ENCODE measurements around the gene C1QTNF1. TPM values are rescaled to one million over a fixed set of nuclear protein-coding genes. Genes with fewer than 3 reads are reported as not detected.
A peak's percentile ranks its signal among the peaks of the same experiment; 100 is the strongest.

The C1QTNF1 gene
- total and polyA plus RNA-seq, 7 donors = 10.5 to 22.8 (median 16.9) TPM

- intact Hi-C loops (cut with DNase I) = loop anchor here in 1 of 2 donors (1.0 to 5.0 kb wide), 2 partner anchors 22 to 327 kb away; no protein-coding TSS in a partner anchor
- Histone ChIP-seq H3K36me3 (ENCODE audit: insufficient read depth in 1 of 2, low read depth in 1 of 2) (no peaks in the 10 kb centered on the region), H3K9me3 (no peaks in the 10 kb centered on the region), H3K27me3 (ENCODE audit: insufficient read depth in 3 of 3, low read length in 2 of 3) (no peaks in the 10 kb centered on the region), H3K4me3 (no peak overlapping the region), H3K4me1 (no peaks in the 10 kb centered on the region), H3K27ac (no peak overlapping the region)
- WGBS, 3 donors = 45 to 50% (median 45%) methylated on average over 10 of the region's 10 CpGs
- TF ChIP-seq, protein P1, sequence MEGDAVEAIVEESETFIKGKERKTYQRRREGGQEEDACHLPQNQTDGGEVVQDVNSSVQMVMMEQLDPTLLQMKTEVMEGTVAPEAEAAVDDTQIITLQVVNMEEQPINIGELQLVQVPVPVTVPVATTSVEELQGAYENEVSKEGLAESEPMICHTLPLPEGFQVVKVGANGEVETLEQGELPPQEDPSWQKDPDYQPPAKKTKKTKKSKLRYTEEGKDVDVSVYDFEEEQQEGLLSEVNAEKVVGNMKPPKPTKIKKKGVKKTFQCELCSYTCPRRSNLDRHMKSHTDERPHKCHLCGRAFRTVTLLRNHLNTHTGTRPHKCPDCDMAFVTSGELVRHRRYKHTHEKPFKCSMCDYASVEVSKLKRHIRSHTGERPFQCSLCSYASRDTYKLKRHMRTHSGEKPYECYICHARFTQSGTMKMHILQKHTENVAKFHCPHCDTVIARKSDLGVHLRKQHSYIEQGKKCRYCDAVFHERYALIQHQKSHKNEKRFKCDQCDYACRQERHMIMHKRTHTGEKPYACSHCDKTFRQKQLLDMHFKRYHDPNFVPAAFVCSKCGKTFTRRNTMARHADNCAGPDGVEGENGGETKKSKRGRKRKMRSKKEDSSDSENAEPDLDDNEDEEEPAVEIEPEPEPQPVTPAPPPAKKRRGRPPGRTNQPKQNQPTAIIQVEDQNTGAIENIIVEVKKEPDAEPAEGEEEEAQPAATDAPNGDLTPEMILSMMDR (IDR thresholded peaks at IDR 0.05) = peak; percentile 73
- ATAC-seq (peak; percentile 60 to 86 (median 74)), DNase-seq (no peak)
Measured at GRCh38 chr17:79065105-79065670, 41.2 kb downstream of the C1QTNF1 start.

GRCh38 chr17:79066963-79067362, 43.0 kb downstream of the C1QTNF1 start:
- no peak for ATAC-seq
- no peak for DNase-seq
- Histone ChIP-seq H3K27ac (no peak overlapping the region), H3K36me3 (ENCODE audit: insufficient read depth in 1 of 2, low read depth in 1 of 2) (no peaks in the 10 kb centered on the region), H3K27me3 (ENCODE audit: insufficient read depth in 3 of 3, low read length in 2 of 3) (no peaks in the 10 kb centered on the region), H3K4me1 (no peaks in the 10 kb centered on the region), H3K9me3 (no peaks in the 10 kb centered on the region), H3K4me3 (no peak overlapping the region)
- intact Hi-C loops (cut with DNase I) = loop anchor here in 1 of 2 donors (5.0 kb wide), 1 partner anchor 325 kb away; no protein-coding TSS in a partner anchor
- TF ChIP-seq, protein P1 (IDR thresholded peaks at IDR 0.05) = no peak
- WGBS, 3 donors = 87 to 92% (median 87%) methylated on average over 6 of the region's 6 CpGs

DNA sequence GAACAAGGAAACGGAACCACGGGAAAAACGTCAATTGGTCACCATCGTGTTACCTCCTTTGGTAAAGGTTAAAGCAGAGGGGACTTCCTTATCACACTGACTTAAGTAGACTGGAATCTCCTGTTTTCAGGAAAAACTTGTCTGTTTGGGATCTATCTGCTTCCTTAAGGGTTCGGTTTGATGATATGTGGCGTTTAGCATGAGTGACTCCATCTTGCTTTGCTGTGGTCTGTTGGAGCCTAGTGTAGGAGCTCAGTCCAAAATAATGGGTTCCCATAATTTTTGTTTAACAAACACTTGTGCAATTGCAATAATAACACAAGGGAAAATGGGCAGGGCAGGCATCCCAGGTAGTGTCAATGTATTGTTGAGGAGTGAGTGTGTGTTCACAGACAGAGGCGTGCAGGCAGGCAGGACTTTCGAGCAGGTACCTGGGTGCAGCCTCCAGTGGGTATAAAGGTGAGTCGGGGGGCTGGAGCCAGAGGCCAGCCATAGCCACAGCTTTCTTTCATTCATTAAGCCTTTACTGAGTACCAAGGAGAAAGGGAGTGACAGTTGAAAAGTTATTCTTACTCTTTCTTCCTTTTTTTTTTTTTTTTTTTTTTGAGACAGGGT, 46.4 kb downstream of the C1QTNF1 start:
- Histone ChIP-seq H3K9me3 (no peaks in the 10 kb centered on the region), H3K4me3 (no peak overlapping the region), H3K27ac (no peak overlapping the region), H3K4me1 (no peaks in the 10 kb centered on the region), H3K27me3 (ENCODE audit: insufficient read depth in 3 of 3, low read length in 2 of 3) (no peaks in the 10 kb centered on the region), H3K36me3 (ENCODE audit: insufficient read depth in 1 of 2, low read depth in 1 of 2) (no peaks in the 10 kb centered on the region)
- 88 to 93% (median 90%) methylated on average over 9 of the region's 9 CpGs for WGBS, 3 donors
- TF ChIP-seq, protein P1 (IDR thresholded peaks at IDR 0.05) = no peak
- DNase-seq (peak in 1 of 2 donors; percentile 28), ATAC-seq (no peak)
- intact Hi-C loops (cut with DNase I) = no loop called here

DNA sequence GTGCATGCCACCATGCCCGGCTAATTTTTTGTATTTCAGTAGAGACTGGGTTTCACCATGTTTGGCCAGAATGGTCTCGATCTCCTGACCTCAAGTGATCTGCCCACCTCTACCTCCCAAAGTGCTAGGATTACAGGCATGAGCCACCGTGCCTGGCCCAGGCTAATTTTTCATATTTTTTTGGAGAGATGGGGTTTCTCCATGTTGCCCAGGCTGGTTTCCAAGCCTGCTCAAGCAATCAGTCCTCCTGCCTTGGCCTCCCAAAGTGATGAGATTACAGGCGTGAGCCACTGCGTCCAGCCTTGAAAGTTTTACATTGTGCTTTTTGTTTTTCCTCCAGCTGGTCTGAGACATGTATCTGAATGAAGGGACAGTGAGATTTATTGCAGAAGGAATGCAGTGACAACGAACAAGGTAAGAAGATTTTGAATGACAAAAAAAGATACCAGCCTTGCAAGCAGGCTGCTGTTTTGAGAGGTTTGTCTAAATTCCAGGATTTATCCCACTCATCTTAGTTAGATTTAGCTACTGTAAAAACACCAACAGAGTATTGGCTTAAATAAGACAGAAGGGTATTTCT, 47.3 kb downstream of the C1QTNF1 start:
- WGBS, 3 donors = 84 to 90% (median 90%) methylated on average over 6 of the region's 6 CpGs
- DNase-seq (no peak), ATAC-seq (no peak)
- Histone ChIP-seq H3K4me3 (no peak overlapping the region), H3K9me3 (no peaks in the 10 kb centered on the region), H3K27ac (no peak overlapping the region), H3K27me3 (ENCODE audit: insufficient read depth in 3 of 3, low read length in 2 of 3) (no peaks in the 10 kb centered on the region), H3K36me3 (ENCODE audit: insufficient read depth in 1 of 2, low read depth in 1 of 2) (no peaks in the 10 kb centered on the region), H3K4me1 (peaks cover 5% of the 10 kb centered on the region)
- intact Hi-C loops (cut with DNase I) = no loop called here
- TF ChIP-seq, protein P1 (IDR thresholded peaks at IDR 0.05) = no peak

All from psoas muscle (tissue), 8 donors.